ENCODE results near the gene ZNF701.
A peak's percentile ranks its signal among the peaks of the same experiment; 100 is the strongest.
"Not testable (repeated sequence)": the region's sequence is repeated elsewhere in the genome, so short reads cannot be mapped to it uniquely, and the experiment has no call there.

ZNF701 gene

GRCh38 chr19:52566121-52566520 lies 4.0 kb upstream of the ZNF701 start:
- DNase-seq (ENCODE audit: low read depth in 2 of 2), result no peak

DNA sequence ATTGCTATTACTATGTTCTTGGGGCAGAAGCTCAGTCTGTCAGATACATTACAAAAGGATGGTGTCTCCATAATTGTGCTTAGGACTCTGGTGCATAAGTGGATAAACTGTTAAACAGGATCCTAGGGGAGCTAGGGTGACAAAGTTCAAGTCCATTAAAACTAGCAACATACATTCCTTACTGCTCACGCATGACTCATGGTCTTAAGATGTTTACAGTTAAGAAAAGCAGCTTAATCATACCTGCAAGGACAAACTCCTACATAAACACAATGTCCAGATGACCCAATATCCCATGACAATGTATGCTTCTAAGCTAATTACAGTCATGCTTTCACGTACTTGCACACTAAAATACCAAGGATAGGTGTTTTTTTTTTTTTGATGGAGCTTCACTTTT lies 3.5 kb upstream of the ZNF701 start:
- DNase-seq (ENCODE audit: low read depth in 2 of 2), result no peak

DNA sequence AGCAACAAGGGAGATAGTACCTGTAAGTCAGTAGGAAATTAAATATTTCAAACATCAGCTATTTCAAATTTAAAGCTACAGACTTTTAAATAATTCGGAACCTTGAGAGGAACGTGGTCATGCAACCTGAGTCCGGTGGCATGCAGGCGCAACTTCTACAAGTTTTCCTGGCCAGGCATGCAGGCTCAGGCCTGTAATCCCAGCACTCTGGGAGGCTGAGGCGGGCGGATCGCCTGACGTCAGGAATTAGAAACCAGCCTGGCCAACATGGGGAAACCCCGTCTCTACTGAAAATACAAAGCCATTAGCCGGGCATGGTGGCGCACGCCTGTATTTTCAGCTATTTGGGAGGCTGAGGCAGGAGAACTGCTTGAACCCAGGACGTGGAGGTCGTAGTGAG lies 2.2 kb upstream of the ZNF701 start:
- no peak for DNase-seq (ENCODE audit: low read depth in 2 of 2)

GRCh38 chr19:52569638-52569999 lies 468 bp upstream of the ZNF701 start:
- DNase-seq (ENCODE audit: low read depth in 2 of 2), result not testable (repeated sequence)

DNA sequence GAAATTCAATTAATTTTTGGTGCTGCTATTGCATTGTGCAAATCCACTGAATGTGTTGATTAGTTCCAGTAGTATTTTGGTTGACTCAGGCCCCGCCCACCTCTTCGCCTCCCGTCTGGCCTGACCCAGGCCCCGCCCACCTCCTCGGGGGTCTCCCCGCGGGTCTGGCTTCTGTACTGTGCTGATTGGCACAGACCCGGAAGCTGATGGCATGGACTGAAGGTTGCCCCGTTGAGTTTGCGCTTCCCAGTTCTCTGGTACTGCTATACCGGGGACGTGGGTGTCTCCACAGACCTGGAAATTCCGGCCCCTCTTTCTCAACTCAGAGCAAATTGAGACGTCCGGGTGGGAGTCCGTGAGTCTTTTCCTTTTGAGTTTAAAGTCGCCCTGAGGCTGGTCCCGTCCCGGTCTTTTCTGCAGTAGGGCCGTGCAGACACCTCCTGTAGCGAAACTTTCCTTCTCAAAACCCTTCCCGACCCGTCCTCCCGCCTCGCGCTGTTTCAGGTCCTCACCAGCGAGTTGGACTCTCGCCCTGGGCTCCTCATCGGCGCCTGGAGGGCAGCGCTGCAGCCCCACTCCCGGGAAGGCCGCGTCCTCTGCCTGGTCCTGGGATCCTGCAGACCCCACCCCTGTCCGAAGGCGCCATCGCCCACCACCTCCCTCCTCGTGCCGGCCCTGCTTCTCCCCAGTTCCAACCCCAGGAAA lies 14.8 kb downstream of the ZNF701 start:
- DNase-seq (ENCODE audit: low read depth in 2 of 2), result no peak

DNA sequence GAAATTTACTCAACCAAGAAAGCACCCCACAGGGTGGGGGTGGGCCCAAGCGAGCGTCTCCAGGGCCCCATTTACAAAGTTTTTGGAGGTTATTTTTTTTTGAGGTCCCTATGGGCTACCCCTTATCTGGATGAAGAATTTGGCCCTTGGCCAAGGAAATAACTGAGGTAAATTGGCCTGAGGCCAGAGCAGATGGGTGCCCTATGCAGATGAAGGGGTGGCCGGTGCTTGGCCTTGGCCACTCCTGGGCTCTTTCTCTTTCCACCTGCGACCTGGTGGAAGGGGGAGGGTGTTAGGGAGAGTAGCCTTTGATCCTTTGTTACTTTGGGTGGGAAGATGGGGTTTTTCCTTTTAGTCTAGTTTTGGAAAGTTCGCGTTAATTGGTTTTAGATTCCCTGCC lies 15.5 kb downstream of the ZNF701 start:
- DNase-seq (ENCODE audit: low read depth in 2 of 2), result no peak

DNA sequence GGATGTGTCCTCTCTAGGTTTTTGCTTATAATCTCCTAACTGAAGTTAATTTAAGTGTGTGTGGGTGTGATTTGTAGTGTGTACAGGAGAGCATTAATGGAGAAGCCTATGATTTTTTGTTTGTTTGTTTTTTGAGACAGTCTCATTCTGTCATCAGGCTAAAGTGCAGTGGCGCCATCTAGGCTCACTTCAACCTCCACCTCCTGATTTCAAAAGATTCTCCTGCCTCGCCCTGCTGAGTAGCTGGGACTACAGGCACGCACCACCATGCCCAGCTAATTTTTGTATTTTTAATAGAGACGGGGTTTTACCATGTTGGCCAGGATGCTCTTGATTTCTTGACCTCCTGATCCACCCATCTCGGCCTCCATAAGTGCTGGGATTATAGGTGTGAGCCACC lies 20.6 kb downstream of the ZNF701 start:
- DNase-seq (ENCODE audit: low read depth in 2 of 2), result no peak

GRCh38 chr19:52592301-52592700 lies 22.2 kb downstream of the ZNF701 start:
- no peak for DNase-seq (ENCODE audit: low read depth in 2 of 2)

DNA sequence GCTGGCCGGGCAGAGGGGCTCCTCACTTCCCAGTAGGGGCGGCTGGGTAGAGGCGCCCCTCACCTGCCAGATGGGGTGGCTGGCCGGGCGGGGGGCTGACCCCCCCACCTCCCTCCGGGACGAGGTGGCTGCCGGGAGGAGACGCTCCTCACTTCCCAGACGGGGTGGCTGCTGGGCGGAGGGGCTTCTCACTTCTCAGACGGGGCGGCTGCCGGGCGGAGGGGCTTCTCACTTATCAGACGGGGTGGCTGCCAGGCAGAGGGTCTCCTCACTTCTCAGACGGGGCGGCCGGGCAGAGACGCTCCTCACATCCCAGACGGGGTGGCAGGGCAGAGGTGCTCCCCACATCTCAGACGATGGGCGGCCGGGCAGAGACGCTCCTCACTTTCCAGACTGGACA lies 23.4 kb downstream of the ZNF701 start:
- DNase-seq (ENCODE audit: low read depth in 2 of 2), result not testable (repeated sequence)

DNA sequence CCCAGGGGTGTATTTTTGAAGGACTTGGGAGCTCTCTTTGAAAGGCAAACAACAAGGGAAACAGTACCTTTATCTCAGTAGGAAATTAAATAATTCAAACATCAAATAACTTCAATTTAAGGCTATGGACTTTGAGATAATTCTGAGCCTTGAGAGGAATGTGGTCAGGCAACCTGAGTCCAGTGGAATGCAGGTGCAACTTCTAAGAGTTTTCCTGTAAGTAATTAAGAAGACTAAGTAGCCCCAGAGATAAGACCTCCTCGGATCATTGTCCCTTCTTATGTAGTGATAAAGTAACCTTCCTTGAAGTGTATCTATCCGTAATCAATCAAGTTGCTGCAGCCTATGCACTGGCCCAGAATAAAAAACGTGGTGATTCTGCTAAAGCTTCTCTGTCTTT lies 29.2 kb downstream of the ZNF701 start:
- no peak for DNase-seq (ENCODE audit: low read depth in 2 of 2)

GRCh38 chr19:52600639-52601024 lies 30.5 kb downstream of the ZNF701 start:
- DNase-seq (ENCODE audit: low read depth in 2 of 2), result no peak

GRCh38 chr19:52601025-52601973 lies 31.2 kb downstream of the ZNF701 start:
- DNase-seq (ENCODE audit: low read depth in 2 of 2), result peak; percentile 87 to 90

GRCh38 chr19:52601974-52602366 lies 31.9 kb downstream of the ZNF701 start:
- not testable (repeated sequence) for DNase-seq (ENCODE audit: low read depth in 2 of 2)

GRCh38 chr19:52602941-52603340 lies 32.9 kb downstream of the ZNF701 start:
- no peak for DNase-seq (ENCODE audit: low read depth in 2 of 2)

DNA sequence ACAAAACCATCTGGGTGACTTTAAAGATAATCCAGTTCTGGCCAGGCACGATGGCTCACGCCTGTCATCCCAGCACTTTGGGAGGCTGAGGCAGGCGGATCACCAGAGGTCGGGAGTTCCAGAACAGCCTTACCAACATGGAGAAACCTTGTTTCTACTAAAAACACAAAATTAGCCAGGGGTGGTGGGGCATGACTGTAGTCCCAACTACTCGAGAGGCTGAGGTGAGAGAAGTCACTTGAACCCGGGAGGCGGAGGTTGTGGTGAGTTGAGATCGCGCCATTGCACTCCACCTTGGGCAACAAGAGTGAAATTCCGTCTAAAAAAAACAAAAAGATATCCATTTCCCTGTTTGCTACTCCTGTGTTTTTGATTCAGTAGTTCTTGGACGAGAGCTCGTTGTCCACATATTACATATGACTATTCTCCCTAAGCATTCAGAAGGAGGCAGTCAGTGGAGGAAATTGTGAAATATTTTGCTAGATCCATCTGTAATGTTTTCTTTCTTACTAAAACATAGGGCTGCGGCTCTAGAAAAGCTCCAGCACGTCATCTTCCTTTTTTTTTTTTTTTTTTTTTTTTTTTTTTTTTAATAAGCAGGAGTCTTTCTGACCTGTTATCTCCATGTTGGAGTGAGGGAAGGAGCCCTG lies 33.6 kb downstream of the ZNF701 start:
- no peak for DNase-seq (ENCODE audit: low read depth in 2 of 2)

DNA sequence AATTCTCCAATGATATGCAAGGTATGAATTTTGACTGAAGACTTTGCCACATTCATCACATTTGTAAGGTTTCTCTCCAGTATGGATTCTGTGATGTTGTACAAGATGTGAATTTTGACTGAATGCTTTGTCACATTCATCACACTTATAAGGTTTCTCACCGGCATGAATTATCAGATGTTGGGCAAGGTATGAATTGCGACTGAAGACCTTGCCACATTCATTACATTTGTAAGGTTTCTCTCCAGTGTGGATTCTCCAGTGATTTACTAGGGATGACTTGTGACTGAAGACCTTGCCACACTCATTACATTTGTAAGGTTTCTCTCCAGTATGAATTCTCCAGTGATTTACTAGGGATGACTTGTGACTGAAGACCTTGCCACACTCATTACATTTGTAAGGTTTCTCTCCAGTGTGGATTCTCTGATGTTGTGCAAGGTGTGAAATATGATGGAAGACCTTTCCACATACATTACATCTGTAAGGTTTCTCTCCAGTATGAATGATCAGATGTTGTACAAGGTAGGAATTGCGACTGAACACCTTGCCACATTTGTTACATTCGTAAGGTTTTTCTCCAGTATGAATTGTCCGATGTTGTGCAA lies 43.3 kb downstream of the ZNF701 start:
- DNase-seq (ENCODE audit: low read depth in 2 of 2), result no peak

GRCh38 chr19:52621376-52621775 lies 51.3 kb downstream of the ZNF701 start:
- no peak for DNase-seq (ENCODE audit: low read depth in 2 of 2)

DNA sequence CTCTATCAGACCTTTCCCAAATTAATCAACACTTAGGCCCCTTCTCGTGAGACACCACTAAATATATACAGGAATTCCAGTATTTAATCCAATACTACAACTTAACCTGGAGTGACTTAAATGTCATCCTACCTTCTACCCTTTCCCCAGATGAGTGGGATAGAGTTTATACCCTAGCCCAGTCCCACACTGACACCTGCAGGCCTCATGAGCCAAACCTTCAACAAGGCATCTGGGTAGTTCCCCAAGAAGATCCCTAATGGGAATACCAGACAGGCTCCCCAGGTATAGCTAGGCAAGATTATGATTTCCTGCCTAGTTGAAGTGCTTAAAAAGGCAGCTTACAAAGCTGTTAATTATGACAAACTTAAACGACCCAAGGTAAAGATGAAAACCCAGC lies 52.2 kb downstream of the ZNF701 start:
- DNase-seq (ENCODE audit: low read depth in 2 of 2), result no peak

DNA sequence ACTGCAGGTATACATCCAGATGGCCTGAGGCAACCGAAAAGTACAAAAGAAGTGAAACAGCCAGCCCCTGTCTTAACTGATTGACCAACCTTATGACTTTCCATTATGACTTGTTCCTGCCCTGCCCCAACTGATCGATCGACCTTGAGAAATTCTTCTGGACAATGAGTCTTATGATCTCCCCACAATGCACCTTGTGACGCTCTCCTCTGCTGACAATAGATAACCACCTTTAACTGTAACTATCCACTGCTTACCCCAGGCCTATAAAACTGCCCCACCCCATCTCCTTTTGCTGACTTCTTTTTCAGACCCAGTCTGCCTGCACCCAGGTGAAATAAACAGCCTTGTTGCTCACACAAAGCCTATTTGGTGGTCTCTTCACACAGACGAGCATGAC lies 56.8 kb downstream of the ZNF701 start:
- DNase-seq (ENCODE audit: low read depth in 2 of 2), result no peak

- not testable (repeated sequence) for DNase-seq (ENCODE audit: low read depth in 2 of 2)
Observed at GRCh38 chr19:52627441-52627840, 57.4 kb downstream of the ZNF701 start.

DNA sequence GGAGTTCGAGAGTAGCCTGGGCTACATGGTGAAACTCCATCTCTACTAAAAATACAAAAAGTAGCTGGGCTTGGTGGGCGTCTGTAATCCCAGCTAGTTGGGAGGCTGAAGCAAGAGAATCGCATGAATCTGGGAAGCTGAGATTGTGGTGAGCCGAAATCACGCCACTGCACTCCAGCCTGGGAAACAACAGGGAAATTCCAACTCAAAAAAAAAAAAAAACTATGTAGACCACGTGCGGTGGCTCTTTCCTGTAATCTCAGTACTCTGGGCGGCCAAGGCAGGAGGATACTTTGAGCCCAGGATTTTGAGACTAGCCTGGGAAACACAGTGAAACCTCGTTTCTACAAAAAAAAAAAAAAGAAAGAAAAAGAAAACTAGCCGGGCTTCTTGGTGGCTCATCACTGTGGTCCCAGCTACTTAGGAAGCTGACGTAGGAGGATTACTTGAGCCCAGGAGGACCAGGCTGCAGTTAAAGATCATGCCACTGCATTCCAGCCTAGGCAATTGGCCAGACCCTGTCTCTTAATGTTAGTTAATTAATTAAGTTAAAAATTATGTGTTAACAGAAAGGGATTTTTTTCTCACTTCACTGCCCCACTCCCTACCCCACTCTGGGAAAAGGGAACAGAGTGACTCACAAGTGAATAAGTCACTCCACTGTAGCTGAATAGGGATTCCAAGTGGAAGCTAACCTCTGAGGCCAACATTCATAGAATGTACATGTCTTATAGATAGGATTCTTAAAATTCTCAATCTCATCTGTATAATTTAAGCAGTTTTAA lies 65.9 kb downstream of the ZNF701 start:
- no peak for DNase-seq (ENCODE audit: low read depth in 2 of 2)
